WTC11 (cell line): ENCODE data around the gene NLRP5. TPM values are rescaled to one million over a fixed set of nuclear protein-coding genes. Genes with fewer than 3 reads are reported as not detected.

Source experiments
- ATAC-seq: fragments of 200-7000 bp; cut with Tn5 transposase; 2 replicates; pipeline ENCODE4 v1.10.0; 2021; ENCODE audit warnings: mild to moderate bottlenecking, moderate library complexity
- CTCF ChIA-PET: fragments of 300-600 bp; sonication (Branson Sonifier 250); formaldehyde crosslinking; loops from one replicate; lab custom pipeline; 2021; ENCODE audit warnings: antibody characterized with exemption; lab: Charles Lee
- POLR2A ChIA-PET: fragments of 350-600 bp; sonication (Branson Sonifier 250); formaldehyde crosslinking; loops from one replicate; lab custom pipeline; 2021; ENCODE audit warnings: antibody characterized with exemption; lab: Charles Lee
- DNase-seq: peaks from one replicate; pipeline ENCODE4 v3.0.0; 2021; ENCODE audit warnings: low spot score
- H3K27ac Mint-ChIP-seq: 2 replicates; pipeline ENCODE4 v1.8.0; 2021; ENCODE audit warnings: mixed read lengths
- H3K27me3 Mint-ChIP-seq: 2 replicates; pipeline ENCODE4 v1.8.0; 2021; ENCODE audit warnings: low read depth, mild to moderate bottlenecking, moderate library complexity, mixed read lengths
- H3K36me3 Mint-ChIP-seq: 2 replicates; pipeline ENCODE4 v1.8.0; 2021; ENCODE audit warnings: mixed read lengths
- H3K4me1 Mint-ChIP-seq: 2 replicates; pipeline ENCODE4 v1.8.0; 2022; ENCODE audit warnings: mixed read lengths
- H3K4me3 Mint-ChIP-seq: 2 replicates; pipeline ENCODE4 v1.8.0; 2021; ENCODE audit warnings: mild to moderate bottlenecking, moderate library complexity, mixed read lengths
- H3K9me3 Mint-ChIP-seq: 2 replicates; pipeline ENCODE4 v1.8.0; 2021; ENCODE audit warnings: mixed read lengths
- ATF1 ChIP-seq: sonication (generic); formaldehyde crosslinking; IDR thresholded peaks from 2 replicates; pipeline ENCODE4 v1.8.1; 2023; ENCODE audit warnings: mild to moderate bottlenecking, moderate library complexity, missing genetic modification reagents
- ATF6 ChIP-seq: sonication (generic); formaldehyde crosslinking; IDR thresholded peaks from 2 replicates; pipeline ENCODE4 v1.8.1; 2023; ENCODE audit warnings: mild to moderate bottlenecking, missing genetic modification reagents
- PRDM15 ChIP-seq: sonication (generic); formaldehyde crosslinking; IDR thresholded peaks from 2 replicates; pipeline ENCODE4 v1.8.0; 2022; ENCODE audit warnings: missing genetic modification reagents
- SP1 ChIP-seq: sonication (generic); formaldehyde crosslinking; conservative IDR thresholded peaks from 2 replicates; pipeline ENCODE4 v1.8.1; 2022; ENCODE audit warnings: missing genetic modification reagents
- total RNA-seq: library from RNA; stranded (reverse); gene quantifications from 3 replicates; pipeline ENCODE4 v1.2.3, GENCODE V29; 2021
- TF ChIP-seq, protein P1 (sequence below): sonication (generic); formaldehyde crosslinking; IDR thresholded peaks from 2 replicates; pipeline ENCODE4 v1.8.1; 2022; ENCODE audit warnings: low read depth, missing genetic modification reagents, borderline replicate concordance
- TF ChIP-seq, protein P2 (sequence below): fragments of 250-450 bp; sonication (Bioruptor Pico); IDR thresholded peaks from 2 replicates; pipeline ENCODE4 v1.9.0; 2021; ENCODE audit warnings: mild to moderate bottlenecking, borderline replicate concordance
- TF ChIP-seq, protein P3 (sequence below): fragments of 250-450 bp; sonication (Bioruptor Pico); IDR thresholded peaks from 2 replicates; pipeline ENCODE4 v1.9.0; 2021; ENCODE audit warnings: mild to moderate bottlenecking

NLRP5 gene
- total RNA-seq, 1 experiment from 2014 or later = not detected

DNA sequence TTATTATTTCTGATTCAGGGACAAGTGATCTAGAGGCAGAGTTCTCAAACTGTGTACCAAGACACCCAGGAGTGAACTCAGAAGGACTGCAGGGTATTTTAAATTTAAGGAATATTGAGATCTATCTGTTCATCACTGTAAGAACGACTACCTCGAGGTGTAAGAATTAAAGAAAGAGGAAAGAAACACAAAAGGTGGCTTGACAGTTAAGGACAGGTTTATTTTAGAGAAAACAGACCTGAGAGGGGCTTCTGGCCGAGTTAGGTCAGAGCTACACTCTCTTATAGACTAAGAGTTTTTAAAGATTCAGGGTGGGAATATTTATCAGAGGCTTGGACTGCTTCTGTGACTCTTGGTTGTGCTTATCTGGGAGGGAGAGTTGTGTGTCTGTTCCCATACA is 12.6 kb upstream of the NLRP5 start:
- no peak overlapping the region for H3K4me3 Mint-ChIP-seq
- no peak for DNase-seq
- no peak overlapping the region for H3K27ac Mint-ChIP-seq
- H3K9me3 Mint-ChIP-seq = peaks cover 82% of the 10 kb centered on the region
- CTCF ChIA-PET = no interaction called here
- peaks cover 65% of the 10 kb centered on the region for H3K36me3 Mint-ChIP-seq
- TF ChIP-seq, protein P1, sequence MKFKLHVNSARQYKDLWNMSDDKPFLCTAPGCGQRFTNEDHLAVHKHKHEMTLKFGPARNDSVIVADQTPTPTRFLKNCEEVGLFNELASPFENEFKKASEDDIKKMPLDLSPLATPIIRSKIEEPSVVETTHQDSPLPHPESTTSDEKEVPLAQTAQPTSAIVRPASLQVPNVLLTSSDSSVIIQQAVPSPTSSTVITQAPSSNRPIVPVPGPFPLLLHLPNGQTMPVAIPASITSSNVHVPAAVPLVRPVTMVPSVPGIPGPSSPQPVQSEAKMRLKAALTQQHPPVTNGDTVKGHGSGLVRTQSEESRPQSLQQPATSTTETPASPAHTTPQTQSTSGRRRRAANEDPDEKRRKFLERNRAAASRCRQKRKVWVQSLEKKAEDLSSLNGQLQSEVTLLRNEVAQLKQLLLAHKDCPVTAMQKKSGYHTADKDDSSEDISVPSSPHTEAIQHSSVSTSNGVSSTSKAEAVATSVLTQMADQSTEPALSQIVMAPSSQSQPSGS (CRISPR knock-in tag) = no peak
- TF ChIP-seq ATF6 (CRISPR knock-in tag) (no peak), SP1 (no peak), ATF1 (CRISPR knock-in tag) (no peak), PRDM15 (CRISPR knock-in tag) (no peak)
- TF ChIP-seq, protein P2, sequence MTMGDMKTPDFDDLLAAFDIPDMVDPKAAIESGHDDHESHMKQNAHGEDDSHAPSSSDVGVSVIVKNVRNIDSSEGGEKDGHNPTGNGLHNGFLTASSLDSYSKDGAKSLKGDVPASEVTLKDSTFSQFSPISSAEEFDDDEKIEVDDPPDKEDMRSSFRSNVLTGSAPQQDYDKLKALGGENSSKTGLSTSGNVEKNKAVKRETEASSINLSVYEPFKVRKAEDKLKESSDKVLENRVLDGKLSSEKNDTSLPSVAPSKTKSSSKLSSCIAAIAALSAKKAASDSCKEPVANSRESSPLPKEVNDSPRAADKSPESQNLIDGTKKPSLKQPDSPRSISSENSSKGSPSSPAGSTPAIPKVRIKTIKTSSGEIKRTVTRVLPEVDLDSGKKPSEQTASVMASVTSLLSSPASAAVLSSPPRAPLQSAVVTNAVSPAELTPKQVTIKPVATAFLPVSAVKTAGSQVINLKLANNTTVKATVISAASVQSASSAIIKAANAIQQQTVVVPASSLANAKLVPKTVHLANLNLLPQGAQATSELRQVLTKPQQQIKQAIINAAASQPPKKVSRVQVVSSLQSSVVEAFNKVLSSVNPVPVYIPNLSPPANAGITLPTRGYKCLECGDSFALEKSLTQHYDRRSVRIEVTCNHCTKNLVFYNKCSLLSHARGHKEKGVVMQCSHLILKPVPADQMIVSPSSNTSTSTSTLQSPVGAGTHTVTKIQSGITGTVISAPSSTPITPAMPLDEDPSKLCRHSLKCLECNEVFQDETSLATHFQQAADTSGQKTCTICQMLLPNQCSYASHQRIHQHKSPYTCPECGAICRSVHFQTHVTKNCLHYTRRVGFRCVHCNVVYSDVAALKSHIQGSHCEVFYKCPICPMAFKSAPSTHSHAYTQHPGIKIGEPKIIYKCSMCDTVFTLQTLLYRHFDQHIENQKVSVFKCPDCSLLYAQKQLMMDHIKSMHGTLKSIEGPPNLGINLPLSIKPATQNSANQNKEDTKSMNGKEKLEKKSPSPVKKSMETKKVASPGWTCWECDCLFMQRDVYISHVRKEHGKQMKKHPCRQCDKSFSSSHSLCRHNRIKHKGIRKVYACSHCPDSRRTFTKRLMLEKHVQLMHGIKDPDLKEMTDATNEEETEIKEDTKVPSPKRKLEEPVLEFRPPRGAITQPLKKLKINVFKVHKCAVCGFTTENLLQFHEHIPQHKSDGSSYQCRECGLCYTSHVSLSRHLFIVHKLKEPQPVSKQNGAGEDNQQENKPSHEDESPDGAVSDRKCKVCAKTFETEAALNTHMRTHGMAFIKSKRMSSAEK (CRISPR knock-in tag) = no peak
- H3K4me1 Mint-ChIP-seq = no peaks in the 10 kb centered on the region
- H3K27me3 Mint-ChIP-seq = peaks cover 17% of the 10 kb centered on the region
- no peak for ATAC-seq
- POLR2A ChIA-PET = no interaction called here

DNA sequence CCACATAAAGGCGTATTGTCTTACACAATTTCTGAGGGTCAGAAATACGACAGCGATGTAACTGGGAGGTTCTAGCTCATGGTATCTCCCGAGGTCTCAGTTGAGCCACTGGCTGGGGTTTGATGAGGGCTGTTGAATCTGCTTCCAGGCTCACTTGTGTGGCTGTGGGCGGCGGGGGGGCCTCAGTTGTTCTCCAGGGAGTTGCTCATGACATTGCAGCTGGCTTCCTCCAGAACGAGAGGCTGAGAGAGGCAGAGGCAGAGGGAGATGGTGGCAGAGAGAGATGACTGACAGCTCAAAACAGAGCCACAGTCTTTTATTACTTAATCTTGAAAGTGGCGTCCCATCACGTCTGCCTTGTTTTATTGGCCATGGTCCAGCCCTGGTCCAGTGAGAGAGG is 6.2 kb upstream of the NLRP5 start:
- TF ChIP-seq SP1 (no peak), PRDM15 (CRISPR knock-in tag) (no peak)
- TF ChIP-seq, protein P3, sequence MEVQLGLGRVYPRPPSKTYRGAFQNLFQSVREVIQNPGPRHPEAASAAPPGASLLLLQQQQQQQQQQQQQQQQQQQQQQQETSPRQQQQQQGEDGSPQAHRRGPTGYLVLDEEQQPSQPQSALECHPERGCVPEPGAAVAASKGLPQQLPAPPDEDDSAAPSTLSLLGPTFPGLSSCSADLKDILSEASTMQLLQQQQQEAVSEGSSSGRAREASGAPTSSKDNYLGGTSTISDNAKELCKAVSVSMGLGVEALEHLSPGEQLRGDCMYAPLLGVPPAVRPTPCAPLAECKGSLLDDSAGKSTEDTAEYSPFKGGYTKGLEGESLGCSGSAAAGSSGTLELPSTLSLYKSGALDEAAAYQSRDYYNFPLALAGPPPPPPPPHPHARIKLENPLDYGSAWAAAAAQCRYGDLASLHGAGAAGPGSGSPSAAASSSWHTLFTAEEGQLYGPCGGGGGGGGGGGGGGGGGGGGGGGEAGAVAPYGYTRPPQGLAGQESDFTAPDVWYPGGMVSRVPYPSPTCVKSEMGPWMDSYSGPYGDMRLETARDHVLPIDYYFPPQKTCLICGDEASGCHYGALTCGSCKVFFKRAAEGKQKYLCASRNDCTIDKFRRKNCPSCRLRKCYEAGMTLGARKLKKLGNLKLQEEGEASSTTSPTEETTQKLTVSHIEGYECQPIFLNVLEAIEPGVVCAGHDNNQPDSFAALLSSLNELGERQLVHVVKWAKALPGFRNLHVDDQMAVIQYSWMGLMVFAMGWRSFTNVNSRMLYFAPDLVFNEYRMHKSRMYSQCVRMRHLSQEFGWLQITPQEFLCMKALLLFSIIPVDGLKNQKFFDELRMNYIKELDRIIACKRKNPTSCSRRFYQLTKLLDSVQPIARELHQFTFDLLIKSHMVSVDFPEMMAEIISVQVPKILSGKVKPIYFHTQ (CRISPR knock-in tag) = no peak
- peaks cover 3% of the 10 kb centered on the region for H3K27me3 Mint-ChIP-seq
- ChIA-PET CTCF (no interaction called here), POLR2A (no interaction called here)
- H3K36me3 Mint-ChIP-seq = peaks cover 51% of the 10 kb centered on the region
- no peak for DNase-seq
- no peaks in the 10 kb centered on the region for H3K4me1 Mint-ChIP-seq
- peaks cover 77% of the 10 kb centered on the region for H3K9me3 Mint-ChIP-seq
- no peak for ATAC-seq
- H3K27ac Mint-ChIP-seq = no peak overlapping the region
- no peak overlapping the region for H3K4me3 Mint-ChIP-seq
